HepG2 (cell line): Measurements from ENCODE around the gene MYO5A.

ENCODE experiments used
- CREM ChIP-seq, 2 experiments: sonication (generic) in 1 of 2; formaldehyde crosslinking in 1 of 2; IDR thresholded peaks; 2 replicates each; pipeline versions ENCODE4 v1.4.0 to v1.6.1; 2016 to 2020; ENCODE audit warnings: antibody characterized with exemption in 1 of 2, mild to moderate bottlenecking in 1 of 2, missing genetic modification reagents in 1 of 2
- FOXK2 ChIP-seq: fragments of 450-650 bp; IDR thresholded peaks from 2 replicates; pipeline ENCODE4 v1.6.1; 2016
- POGZ ChIP-seq: sonication (generic); formaldehyde crosslinking; IDR thresholded peaks from 2 replicates; pipeline ENCODE4 v1.4.0; 2020; ENCODE audit warnings: mild to moderate bottlenecking, missing genetic modification reagents
- RAD21 ChIP-seq: fragments of 450-650 bp; formaldehyde crosslinking; IDR thresholded peaks from 2 replicates; pipeline ENCODE4 v1.5.0; 2020; ENCODE audit warnings: mild to moderate bottlenecking
- SETDB1 ChIP-seq: sonication (generic); formaldehyde crosslinking; IDR thresholded peaks from 2 replicates; pipeline ENCODE4 v1.5.1; 2020; ENCODE audit warnings: missing genetic modification reagents, mild to moderate bottlenecking, borderline replicate concordance
- SMARCC2 ChIP-seq: fragments of 450-650 bp; IDR thresholded peaks from 2 replicates; pipeline ENCODE4 v1.6.1; 2017; ENCODE audit warnings: antibody characterized with exemption, mild to moderate bottlenecking
- TEAD3 ChIP-seq: optimal IDR thresholded peaks from 2 replicates; pipeline ENCODE3; 2016; ENCODE audit warnings: borderline replicate concordance
- ZNF720 ChIP-seq: sonication (generic); formaldehyde crosslinking; IDR thresholded peaks from 2 replicates; pipeline ENCODE4 v1.4.0; 2020; ENCODE audit warnings: missing genetic modification reagents
- TF ChIP-seq, protein P1 (sequence below): sonication (generic); formaldehyde crosslinking; IDR thresholded peaks from 2 replicates; pipeline ENCODE4 v1.5.0; 2020; ENCODE audit warnings: mild to moderate bottlenecking, missing genetic modification reagents, moderate library complexity
- TF ChIP-seq, protein P2 (sequence below): sonication (generic); formaldehyde crosslinking; IDR thresholded peaks from 2 replicates; pipeline ENCODE4 v1.5.0; 2020; ENCODE audit warnings: missing genetic modification reagents, mild to moderate bottlenecking, borderline replicate concordance
- TF ChIP-seq, protein P3 (sequence below): IDR thresholded peaks from 2 replicates; pipeline ENCODE4 v1.6.1; 2016
- TF ChIP-seq, protein P4 (sequence below): sonication (generic); formaldehyde crosslinking; IDR thresholded peaks from 2 replicates; pipeline ENCODE4 v1.4.0; 2020; ENCODE audit warnings: missing genetic modification reagents
- TF ChIP-seq, protein P5 (sequence below): IDR thresholded peaks from 2 replicates; pipeline ENCODE4 v1.6.1; 2012; ENCODE audit warnings: inconsistent platforms

DNA sequence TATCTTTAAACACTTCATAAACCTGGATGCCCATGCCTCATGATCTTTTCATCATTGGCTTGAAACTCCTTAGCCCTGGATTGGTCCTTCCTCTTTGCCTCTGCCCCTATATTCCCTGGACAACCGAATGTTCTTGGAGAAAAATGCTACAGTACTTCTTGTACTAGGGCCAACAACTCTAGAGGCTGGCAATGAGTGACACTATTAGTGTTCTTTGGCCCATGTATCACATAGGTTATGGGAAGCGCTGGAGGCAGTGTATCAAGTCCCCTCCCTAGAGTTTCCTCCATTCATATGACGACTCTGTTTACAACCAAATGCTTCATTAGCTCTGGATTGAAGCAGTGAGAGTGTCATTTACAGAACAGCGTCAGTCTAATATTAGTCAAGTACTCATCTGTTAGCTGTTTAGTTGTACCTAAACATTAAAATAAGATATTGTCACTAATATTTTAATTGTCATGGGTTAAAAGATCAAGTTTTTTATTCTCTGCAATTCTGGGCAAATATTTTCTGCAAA lies 166.6 kb downstream of the MYO5A start:
- TF ChIP-seq, protein P1, sequence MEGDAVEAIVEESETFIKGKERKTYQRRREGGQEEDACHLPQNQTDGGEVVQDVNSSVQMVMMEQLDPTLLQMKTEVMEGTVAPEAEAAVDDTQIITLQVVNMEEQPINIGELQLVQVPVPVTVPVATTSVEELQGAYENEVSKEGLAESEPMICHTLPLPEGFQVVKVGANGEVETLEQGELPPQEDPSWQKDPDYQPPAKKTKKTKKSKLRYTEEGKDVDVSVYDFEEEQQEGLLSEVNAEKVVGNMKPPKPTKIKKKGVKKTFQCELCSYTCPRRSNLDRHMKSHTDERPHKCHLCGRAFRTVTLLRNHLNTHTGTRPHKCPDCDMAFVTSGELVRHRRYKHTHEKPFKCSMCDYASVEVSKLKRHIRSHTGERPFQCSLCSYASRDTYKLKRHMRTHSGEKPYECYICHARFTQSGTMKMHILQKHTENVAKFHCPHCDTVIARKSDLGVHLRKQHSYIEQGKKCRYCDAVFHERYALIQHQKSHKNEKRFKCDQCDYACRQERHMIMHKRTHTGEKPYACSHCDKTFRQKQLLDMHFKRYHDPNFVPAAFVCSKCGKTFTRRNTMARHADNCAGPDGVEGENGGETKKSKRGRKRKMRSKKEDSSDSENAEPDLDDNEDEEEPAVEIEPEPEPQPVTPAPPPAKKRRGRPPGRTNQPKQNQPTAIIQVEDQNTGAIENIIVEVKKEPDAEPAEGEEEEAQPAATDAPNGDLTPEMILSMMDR (CRISPR knock-in tag) = no peak
- TF ChIP-seq, protein P2, sequence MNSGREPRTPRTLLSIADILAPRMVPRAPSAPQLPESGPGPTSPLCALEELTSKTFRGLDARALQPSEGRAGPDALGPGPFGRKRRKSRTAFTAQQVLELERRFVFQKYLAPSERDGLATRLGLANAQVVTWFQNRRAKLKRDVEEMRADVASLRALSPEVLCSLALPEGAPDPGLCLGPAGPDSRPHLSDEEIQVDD = no peak
- TF ChIP-seq RAD21 (CRISPR knock-in tag) (no peak), POGZ (no peak), SETDB1 (no peak), ZNF720 (CRISPR knock-in tag) (no peak), TEAD3 (CRISPR knock-in tag) (no peak), CREM (IDR thresholded peaks at IDR 0.05) (no peak), CREM (CRISPR knock-in tag; IDR thresholded peaks at IDR 0.05) (no peak), FOXK2 (no peak), SMARCC2 (no peak)
- TF ChIP-seq, protein P3, sequence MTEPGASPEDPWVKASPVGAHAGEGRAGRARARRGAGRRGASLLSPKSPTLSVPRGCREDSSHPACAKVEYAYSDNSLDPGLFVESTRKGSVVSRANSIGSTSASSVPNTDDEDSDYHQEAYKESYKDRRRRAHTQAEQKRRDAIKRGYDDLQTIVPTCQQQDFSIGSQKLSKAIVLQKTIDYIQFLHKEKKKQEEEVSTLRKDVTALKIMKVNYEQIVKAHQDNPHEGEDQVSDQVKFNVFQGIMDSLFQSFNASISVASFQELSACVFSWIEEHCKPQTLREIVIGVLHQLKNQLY = no peak
- TF ChIP-seq, protein P4, sequence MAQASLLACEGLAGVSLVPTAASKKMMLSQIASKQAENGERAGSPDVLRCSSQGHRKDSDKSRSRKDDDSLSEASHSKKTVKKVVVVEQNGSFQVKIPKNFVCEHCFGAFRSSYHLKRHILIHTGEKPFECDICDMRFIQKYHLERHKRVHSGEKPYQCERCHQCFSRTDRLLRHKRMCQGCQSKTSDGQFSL = no peak
- TF ChIP-seq, protein P5, sequence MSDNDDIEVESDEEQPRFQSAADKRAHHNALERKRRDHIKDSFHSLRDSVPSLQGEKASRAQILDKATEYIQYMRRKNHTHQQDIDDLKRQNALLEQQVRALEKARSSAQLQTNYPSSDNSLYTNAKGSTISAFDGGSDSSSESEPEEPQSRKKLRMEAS = no peak
